HUDEP-2 (cell line): ENCODE results near the gene TWIST2.

Experiments
- DNase-seq, 76 experiments: peaks; one replicate each; lab custom pipeline; 2025; ENCODE audit not compliant: unreplicated experiment in 76 of 76; lab: John Stamatoyannopoulos, UW

The TWIST2 gene

DNA sequence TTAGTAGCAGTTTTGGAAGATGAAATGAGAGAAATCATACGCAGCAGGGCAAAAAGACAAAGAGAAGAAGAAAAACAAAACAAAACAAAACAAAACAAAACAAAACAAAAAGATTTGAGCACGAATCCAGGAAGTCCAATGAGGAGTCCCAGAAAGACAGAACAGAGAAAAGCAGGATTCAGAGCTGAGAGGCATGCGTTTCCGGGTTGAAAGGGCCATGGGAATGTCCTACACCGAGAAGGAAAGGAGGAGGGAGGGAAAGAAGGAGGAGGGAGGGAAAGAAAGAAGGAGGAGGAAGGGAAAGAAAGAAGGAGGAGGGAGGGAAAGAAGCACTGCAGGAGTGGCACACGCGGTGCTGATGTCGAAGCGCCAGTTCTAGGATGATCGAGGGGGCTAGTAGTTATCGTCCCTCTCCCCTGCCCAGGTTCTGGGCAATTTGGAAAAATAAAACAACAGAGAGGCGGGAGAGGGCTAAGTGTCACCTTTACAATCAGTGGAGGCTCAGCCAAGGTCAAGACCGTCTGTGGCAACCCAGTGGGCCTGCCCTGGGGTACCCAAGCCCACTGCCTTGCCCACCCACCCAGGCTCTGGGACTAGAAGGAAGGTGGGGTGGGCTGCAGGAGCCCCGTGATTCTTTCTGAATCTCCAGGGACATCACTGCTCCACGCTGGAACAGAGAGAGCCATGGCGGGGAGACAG, 68.4 kb downstream of the TWIST2 start:
- DNase-seq, result no peak

DNA sequence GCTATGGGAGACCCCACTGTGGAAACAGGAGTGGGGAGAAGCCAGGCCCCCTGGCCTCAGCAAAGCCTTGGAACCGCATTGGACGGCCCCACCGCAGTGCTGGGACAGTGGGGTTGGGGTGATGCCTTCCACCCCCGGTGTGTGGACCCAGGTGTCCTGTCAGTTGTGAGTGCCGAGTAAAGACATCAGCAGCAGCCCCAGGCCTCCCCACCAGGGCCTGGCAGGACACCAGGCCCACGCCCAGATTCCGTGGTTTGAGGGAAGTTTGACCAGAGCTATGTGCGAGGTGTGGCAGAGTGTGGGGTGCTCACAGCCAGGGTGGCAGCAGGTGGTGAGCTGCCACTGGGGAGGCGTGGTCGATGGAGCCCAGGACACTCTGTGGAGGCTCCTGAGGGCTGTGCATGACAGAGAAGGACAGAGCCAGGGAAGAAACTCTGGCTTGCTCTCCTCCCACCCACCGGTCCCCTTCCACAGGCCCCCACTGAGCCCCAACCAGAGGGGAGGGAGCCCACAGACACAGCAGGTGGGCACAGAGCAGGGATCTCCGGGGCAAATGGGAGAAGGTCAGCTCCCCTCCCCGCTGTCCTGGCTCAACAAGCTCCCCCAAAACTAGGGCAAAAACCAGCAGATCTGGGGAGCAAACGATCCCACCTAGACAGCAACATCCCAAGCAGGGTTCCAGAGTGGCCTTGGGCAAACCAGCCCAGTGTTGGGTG, 69.1 kb downstream of the TWIST2 start:
- no peak for DNase-seq

DNA sequence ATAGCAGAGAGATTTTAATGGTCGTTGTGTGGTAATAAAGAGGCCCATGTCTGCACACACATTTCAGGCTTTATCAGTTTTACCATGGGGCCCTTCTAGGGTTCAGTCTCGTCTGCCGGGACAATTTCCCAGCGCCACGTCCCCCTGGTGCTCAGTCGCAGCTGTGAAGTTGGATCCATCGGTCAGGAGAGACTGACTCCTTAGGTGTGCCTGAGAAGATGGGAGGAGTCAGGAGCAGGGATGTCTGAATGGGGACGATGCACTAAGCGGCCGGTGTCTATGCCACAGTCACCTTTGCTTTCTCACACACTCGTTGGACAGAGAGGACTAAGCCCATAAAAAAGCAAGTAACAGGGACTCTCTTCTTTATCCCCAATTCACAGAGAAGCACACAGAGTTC, 71.4 kb downstream of the TWIST2 start:
- no peak for DNase-seq

DNA sequence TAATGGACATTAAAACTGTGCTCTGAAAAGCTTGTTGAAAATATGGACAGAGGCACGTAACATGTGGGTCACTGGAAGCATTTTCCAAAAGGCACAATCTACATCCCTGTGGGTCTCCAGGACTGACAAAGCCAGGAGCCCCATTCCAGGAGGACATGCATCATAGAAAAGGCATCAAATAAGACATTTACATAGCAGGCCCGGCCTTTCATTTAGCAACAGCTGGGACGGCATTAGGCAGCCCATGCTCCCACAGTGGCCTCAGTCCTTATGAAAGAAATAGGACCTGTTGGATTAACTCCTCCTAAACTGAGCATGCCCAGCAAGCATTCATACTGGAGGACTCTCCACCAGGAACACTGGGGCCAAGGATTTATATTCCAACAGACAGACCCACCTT, 72.2 kb downstream of the TWIST2 start:
- DNase-seq, result no peak

DNA sequence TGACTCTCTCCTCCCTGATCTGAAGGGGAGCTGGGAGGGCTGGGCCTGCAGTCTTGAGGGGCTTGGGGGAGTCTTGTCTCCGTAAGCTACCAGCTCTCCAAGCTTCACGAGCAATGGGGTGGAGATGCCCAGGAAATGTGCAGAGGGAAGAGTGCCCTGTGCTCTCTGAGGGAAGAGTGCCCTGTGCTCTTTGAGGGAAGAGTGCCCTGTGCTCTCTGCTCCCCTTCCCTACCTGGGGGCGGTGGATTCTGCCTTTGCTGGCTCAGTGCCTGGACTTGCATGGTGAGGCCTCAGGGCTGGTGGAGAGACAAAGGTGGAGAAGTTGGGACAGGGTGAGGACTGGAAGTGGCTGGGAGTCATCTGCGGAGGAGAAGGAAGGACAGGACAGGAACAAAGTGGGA, 72.7 kb downstream of the TWIST2 start:
- no peak for DNase-seq

DNA sequence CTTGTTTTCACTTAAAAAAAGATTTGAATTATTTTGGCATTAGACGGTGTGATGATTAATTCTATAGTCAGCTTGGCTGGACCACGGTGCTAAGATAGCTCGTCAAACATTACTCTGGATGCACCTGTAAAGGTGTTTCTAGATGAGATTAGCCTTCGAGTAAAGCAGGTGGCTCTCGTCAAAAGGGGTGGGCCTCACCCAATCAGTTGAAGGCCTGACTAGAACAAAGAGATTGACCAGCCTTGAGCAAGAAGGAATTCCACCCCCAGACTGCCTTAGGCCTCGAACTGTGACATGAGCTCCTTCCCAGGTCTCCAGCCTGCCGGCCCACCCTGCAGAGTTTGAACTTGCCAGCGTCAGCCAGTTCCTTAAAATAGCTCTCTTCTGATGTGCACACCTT, 73.4 kb downstream of the TWIST2 start:
- no peak for DNase-seq

DNA sequence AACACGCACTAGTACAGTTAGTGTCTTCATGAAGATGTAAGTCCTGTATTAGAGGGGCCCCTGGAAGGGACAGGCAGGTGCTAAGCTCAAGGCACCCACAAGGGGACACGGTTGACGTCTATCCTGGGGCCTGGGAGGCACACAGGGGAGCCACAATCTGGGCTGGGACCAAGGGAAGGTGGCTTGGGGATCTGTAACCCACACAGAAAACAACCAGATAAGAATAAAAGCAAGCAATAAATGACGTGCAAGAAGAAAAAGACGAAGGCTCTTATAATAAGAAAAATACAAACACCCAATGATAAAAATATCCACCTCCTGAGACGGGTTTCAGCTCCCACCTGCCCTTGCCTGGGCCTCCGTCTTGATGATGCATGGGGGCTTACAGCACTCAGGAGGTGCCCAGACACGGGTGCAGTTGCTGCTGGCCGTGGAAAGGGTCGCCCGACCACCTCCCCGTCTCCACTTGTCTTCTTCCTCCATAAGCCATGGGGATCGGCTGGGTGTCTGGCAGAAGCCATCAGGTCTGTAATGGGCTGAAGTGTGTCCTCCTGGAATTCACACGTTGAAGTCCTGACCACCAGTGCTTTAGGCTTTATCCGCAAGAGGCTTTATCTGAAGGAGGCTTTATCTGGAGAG, 73.9 kb downstream of the TWIST2 start:
- no peak for DNase-seq

DNA sequence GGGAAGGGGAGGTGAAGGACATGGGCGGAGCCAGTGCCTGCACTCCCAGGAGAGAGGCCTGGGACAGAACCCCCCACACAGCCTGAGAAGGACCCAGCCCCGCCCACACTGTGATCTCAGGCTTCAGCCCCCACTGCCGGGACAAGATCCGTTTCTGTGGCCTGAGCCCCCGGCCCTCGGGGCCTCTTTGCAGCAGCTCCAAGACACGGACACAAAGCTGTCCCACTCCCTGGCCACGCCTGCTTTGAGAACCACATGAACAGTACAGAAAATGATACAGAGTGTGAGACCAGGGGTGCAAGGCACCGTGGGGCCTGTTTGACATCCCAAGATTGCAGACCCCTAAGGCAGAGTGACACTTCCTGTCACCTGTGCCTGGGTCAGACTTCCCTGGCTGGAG, 74.5 kb downstream of the TWIST2 start:
- DNase-seq, result no peak

DNA sequence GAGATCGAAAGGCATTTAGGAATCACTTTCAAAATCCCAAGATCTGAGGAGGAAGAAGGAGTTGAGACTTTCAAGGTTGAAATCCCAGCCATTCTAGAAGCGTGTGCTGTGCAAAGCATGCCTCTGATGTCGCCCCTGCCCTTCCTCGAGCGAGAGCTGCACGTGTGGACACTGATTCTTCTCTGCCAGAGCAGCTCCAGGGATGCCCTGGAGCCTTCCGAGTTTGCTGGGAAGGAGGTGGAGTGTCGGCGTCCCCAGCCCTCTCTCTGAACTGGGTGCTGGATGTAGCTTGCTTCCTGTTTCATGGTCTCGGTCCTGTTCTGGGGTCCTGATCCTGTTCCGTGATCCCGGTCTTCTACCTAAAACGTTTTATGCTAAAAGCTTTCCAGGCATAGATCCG, 76.1 kb downstream of the TWIST2 start:
- DNase-seq, result no peak

DNA sequence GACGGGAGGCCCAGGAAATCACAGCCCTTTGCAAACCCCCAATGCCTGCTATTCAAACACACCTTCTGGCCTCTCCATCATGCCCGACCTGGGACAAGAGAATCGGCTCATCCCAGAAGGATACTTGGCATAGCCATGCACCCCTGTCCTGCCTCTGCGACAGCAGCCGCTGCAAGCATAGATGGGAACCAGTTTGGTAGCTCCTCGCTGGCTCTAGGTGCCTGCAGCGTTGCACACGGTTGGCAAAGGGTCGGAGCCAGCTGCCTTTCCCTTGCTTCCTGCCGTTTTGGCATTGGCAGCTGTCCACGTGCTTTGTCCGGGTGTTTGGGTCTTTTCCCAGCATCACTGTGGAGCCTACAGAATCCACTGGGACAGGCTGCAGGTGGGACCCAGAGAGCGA, 76.9 kb downstream of the TWIST2 start:
- no peak for DNase-seq

DNA sequence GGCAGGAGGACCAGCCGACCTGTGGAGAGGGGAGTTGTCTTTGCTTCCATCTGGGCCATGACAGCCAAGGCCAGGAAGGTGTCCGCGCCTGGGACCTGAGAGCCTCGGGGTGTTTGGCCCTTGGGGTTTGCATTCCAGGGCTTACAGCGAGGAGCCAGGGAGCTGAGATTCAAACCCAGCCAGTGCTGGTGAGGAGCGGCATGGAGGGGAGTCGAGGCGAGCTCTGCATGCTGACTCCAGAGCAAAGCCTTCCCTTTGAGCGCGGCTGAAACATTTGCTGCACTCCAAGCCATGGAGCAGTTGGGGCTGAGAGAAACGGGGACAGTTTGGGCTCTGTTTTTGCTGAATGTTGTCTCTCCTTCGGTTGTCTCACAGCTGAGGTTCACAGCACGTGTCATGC, 77.4 kb downstream of the TWIST2 start:
- DNase-seq, result no peak

DNA sequence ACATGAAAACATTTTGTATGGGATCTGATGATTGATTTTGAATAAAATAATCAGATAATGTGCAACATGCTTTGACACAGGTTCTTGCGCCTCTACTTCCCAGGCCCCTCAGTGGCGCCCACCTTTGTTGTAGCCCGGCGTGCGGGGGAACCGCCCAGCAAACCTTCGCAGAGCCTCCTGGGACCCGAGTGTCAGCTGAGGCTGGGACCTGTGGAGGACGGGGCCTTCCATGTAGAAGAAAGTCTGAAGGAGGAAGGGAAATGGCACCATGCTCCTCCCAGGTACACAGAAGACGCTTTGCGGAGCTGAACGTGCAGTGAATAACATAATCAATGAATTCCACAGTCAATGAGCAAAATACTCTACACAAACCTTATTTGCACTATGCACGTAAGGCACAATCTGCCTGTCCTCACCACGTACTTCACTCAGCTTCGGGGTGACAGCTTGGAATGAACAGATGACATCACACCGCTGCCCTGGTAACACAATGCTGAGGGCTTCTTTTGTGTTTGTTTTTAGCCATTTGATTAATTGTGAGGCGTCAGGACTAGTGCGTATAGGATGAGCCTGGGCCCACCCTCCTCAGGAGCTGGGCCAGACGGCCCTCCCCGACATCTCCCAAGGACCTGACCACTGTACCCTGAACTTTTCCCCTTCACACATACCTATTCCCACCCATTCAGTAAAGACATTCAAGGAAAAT, 78.1 kb downstream of the TWIST2 start:
- DNase-seq, result no peak

DNA sequence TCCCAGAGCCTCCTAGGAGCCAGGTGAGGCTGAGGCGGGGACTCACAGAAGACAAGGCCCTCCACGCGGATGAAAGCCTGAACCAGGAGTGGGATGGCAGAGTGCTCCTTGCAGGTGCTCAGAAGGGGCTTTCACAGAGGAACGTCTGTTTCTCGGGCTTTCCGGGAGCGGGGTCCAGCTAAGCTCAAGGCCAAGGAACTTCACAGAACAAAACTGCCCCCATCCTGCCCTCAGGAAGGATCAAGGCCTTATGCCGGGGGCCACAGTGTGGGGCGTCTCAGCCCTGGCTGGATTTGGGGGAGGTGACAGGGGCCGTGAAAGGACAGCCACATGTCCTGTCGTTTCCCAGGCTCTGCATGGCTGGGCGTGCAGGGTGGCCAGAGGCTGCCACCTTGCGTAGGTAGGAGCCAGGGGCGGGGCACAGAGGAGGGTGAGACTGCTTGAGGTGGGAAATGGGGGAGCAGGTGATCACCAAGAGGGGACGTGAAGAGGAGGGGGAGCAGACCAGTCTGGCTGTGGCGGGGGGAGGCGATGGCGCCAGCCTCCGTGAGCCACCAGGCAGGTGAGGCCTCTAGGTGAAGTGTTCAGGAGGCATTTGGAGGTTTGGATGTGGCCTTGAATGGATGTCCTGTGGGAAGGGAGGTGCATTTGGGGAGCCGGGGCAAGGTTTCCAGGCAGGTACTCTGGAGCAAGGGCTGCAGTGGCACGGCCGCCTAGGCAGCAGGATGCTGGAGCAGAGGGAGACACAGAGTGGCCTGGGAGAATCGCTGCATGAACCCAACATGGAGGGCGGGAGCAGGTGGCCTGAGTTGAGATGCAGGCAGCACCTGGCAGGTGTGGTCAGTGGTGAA, 79.1 kb downstream of the TWIST2 start:
- no peak for DNase-seq

DNA sequence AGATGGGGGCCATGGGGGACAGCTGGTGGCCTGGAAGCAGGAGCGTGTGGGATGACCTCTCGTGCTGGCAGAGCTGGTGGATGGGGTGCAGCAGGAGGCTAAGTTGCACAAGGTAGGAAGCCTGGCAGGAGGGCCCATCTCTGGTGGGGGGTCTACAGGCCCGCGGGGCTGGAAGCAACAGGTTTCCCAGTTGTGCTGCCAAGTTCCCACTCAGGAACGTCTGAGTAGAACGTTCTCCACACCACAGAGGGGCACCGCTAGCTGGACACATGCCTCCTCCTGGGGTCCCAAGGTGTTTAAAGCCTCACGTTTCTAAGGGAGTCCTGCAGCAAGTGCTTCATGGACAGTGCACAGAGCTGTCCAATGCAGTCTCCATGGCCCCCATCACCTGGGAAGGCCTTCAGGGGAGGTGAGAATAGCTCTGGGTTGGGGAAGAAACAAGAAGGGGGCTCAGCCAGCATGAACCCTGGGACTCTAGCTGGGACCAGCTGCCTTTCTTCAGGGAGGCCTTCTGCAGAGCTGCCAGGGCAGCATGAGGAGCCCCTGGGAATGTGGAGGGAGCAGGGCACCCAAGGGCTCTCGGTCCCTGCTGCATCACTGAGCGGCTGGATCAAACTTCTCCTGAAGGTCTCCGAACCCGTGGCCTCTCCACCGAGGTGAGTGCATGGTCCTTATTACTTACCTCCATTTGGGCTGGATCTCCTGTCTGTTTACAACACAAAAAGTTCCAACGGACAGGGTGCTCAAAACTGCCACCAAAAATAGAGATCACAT, 80.0 kb downstream of the TWIST2 start:
- DNase-seq, result no peak

DNA sequence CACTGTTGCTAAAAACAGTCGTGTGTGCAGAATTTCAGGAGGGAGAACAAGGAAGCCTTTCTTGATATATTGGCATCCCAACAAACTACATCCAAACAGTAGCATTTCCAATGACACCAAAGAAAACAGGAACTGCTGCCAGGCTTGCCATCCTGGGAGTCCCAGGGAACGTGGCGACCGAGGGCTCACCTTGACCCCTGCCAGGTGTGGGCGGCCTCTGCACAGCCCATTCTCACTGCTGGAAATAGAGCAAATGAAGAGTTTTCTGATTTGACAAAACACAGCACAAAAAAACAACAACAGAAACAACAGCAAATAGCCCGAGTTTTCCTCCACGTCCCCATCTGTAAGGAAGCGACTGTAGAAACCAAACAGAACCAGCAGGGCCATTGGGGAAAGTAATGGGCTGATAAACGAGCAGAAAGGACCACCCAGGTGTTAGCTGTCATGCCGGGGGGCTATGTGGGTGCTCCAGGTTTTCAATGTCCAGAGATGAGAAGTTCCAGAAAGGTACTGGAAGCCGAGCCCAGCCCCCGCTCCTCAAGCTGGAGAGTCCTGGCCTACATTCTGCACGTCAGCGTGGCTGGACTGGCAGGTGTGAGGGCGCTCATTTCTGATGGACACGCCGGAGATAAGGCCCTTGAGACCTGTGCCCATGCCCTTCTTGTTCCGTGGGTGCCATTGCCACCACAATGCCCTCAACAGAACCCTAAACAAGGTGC, 80.8 kb downstream of the TWIST2 start:
- DNase-seq, result no peak

DNA sequence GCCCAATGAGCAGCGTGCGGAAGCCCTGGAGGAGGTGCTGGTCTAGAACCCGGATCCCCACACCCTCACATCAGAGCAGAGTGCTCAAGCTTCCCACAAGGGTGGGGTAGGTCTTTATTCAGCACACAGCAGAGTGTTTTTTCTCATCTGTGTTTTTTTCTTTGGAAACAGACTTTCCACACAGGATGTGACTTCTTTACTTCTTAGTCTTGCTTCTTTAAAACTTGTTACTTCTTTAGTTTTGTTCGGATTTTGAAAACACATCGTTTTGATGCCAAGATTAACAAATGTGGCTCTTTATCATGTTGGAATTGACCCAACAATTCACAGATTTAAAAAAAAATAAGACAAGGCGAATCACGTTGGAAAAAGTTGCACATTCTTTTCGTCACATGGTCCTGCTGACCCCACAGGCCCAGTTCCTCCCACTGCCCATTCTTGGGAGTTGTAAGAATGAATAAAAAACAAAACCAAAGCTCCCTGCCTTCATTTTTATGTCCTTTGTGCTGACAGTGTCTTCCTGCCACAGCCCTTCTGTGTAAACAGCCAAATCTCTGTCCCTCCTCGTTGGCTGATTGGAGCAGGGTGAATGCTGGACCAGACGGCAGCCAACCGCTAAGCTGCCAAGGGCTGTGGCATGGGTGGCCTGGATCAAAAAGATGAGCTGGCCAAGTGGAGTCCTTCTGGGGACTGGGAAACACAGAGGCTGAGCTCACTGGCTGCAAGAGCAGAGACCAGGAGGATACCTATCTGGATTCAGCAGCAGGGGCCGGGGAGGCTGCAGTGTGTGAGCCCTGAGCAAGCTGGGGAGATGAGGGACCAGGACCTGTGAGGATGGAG, 81.6 kb downstream of the TWIST2 start:
- DNase-seq, result no peak

DNA sequence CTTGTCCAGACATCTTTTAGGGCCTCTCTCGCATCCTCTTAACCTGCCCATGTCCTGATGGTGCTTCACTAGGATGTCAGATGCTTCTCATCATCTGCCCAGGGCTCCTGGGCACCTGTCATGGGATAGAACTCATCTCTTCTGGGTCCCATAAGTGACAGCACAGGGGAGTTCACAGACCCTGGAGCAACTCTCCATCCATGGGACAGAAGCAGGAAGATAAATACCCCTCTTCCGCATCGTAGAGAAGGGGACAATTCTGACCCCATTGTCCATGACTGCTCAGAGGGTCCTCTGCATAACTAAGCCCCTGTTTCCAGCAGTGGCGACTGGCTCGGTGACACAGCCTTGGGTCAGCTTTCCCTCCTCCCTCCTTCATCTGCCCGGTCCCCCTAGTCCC, 82.3 kb downstream of the TWIST2 start:
- DNase-seq, result no peak
